ENCODE data around the gene RNFT2. TPM values are rescaled to one million over a fixed set of nuclear protein-coding genes. Genes with fewer than 3 reads are reported as not detected.
A peak's percentile ranks its signal among the peaks of the same experiment; 100 is the strongest.

RNFT2 gene
- total RNA-seq, 2 donors from 2014 or later = 4.9 to 5.7 TPM

DNA sequence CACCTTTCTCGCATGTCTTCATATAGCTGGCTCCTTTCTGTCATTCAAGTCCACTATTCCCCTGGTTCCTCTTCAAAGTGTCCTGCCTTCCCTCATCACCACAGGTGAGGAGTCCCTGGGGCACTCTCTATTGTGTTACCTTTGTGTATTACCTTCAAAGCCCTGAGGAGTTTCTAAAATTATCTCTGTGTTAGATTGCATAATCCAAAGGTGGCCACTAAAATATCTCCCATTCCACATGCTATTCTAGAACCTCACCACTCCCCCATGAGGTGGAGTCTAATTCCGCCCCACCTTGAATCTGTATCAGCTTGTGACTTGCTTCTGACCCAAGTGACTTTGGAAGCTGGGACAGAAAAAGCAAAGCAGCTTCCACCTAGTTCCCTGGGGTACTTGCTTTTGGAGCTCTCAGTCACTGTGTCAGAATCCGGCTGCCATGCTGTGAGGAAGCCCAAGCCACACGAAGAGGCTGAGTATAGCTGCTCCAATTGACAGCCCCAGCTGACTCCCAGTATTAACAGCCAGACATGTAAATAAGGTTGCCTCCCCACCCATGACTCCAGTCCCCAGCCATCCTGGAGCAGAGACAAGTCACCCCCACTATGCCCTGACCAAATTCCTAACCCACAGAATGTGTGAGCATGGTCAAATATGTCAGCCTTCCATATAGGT is 136.3 kb downstream of the RNFT2 start:
- H3K9me3 ChIP-seq (ENCODE audit: control insufficient read depth, low read length, poor library complexity, severe bottlenecking) = no peaks in the 10 kb centered on the region
- Mint-ChIP-seq H3K27me3 (peaks cover 65% of the 10 kb centered on the region), H3K27ac (no peak overlapping the region), H3K4me1 (peaks cover 16% of the 10 kb centered on the region), H3K36me3 (ENCODE audit: low read depth) (peaks cover 4% of the 10 kb centered on the region), H3K4me3 (no peak overlapping the region)
- ATAC-seq = no peak
- no peak for DNase-seq

DNA sequence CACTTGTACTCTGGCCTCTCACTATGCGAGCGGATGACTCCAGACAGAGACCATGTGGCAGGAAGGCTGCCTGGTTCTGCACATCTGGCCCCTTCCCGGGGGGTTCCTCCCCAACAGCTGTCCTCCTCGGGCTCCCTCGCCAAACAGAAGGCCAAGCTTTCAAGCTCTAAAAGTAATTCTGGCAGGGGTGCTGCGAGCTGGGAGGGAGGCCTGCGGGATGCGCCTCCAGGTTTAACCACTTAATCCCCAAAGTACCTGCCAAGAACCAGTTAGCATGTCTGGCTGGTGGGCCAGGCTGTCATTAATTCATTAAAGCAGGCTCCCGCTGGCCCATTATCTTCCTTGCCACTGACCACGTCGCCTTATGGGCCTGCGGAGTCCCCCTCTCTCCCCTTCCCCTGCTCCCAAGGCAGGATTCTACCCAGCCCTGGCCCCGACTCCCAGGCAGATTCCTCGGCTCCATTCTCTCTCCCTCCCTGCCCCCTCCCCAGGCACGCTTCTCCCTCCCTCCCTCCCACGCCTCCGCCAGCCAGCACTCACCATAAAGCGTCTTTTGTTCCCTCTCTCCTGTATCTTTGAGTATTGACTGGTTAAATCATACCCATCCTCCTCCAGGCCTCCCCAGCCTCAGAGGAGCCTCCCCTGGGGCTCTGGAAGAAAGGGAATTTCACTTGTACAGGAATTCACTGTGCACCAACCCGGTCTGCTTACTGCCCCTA is 138.2 kb downstream of the RNFT2 start:
- no peak overlapping the region for H3K27ac Mint-ChIP-seq
- H3K27me3 Mint-ChIP-seq = peaks cover 72% of the 10 kb centered on the region
- H3K4me3 Mint-ChIP-seq = no peak overlapping the region
- peaks cover 27% of the 10 kb centered on the region for H3K4me1 Mint-ChIP-seq
- no peaks in the 10 kb centered on the region for H3K9me3 ChIP-seq (ENCODE audit: control insufficient read depth, low read length, poor library complexity, severe bottlenecking)
- H3K36me3 Mint-ChIP-seq (ENCODE audit: low read depth) = peaks cover 15% of the 10 kb centered on the region
- DNase-seq (no peak), ATAC-seq (no peak)

DNA sequence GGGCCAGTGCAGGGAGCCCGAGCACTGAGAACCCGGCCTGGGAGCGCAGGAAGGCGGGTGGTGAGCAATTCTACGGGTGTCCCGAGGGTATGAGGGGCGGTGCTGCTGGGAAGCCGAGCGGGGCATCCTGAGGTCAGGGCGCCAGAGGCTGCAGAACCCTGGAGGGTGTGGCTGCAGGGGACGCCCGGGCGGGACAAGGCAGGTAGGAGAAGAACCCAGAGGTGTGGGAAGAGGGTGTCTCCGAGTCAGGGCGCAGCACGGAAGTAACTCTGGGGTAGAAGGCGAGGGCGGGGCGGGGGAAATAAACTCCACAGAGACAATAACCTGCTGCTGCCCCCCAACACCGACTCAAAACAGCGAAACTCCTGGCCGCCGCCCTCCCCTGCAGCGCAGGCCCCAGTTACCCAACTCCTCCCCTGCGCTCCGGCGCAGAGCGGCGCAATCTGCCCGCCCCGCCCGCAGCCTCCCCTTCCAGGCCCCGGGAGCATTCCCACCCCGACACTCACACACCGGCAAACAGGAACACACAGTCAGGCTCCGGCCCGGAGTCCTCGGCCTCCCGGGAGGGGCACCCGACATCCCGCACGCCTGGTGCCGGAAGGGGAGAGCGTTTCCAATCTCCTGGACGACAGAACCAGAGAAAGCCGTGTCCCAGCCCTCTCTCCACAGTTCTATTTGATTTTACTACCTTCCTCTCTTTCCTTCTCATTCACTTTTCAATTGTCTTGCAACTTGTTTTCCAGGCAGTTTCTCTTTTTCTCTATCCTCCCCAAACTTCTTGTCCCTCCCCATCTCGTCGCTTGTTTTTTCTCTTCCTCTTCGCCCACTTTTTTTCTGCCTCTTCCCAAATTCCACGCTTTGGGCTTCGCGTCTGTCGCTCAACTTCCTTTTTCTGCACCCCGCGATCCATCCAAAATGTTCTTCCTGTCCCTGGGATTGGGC is 140.7 kb downstream of the RNFT2 start:
- H3K9me3 ChIP-seq (ENCODE audit: control insufficient read depth, low read length, poor library complexity, severe bottlenecking) = no peaks in the 10 kb centered on the region
- DNase-seq = no peak
- Mint-ChIP-seq H3K4me3 (peak overlapping the region; percentile 91), H3K27ac (no peak overlapping the region), H3K4me1 (peaks cover 25% of the 10 kb centered on the region), H3K36me3 (ENCODE audit: low read depth) (peaks cover 15% of the 10 kb centered on the region), H3K27me3 (peaks cover 79% of the 10 kb centered on the region)
- ATAC-seq = no peak

DNA sequence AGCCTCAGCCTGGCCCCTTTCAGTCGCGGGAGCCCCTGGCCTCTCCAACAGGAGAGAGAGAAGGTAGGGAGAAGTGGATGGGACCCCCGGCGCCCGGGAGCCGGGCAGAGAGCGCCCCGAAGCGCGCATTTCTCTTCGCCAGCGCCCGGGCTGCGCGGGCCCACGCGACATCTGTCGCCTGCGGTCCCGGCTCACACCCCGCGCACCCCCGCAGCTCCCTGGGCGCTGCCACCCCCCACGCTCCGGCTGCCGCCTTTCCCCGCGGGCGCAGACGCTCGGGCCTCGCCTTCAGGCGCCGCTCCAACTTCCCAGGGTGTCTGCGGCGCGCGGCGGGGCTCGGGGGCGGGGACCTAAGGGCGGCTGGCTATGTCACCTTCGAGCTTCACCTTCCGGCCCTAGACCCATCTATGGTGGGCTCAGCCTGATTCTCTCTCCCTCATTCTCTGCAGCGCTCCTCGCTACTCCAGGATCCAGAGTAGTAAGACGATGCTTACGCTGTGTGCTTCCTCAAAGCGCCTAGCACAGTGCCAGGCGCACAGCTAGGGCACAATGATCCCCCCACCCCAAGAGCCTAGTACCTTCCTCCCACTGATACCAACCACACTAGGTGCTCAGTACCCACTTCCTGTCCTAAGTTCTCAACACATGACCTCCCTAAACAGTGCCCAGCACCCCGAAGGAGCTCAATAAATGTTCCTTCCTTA is 141.5 kb downstream of the RNFT2 start:
- Mint-ChIP-seq H3K27ac (no peak overlapping the region), H3K4me1 (peaks cover 25% of the 10 kb centered on the region), H3K27me3 (peaks cover 79% of the 10 kb centered on the region), H3K36me3 (ENCODE audit: low read depth) (peaks cover 15% of the 10 kb centered on the region), H3K4me3 (peak overlapping the region; percentile 91)
- no peak for DNase-seq
- no peaks in the 10 kb centered on the region for H3K9me3 ChIP-seq (ENCODE audit: control insufficient read depth, low read length, poor library complexity, severe bottlenecking)
- ATAC-seq = no peak

- H3K36me3 Mint-ChIP-seq (ENCODE audit: low read depth) = peaks cover 15% of the 10 kb centered on the region
- peak overlapping the region; percentile 90 for H3K4me3 Mint-ChIP-seq
- ATAC-seq (no peak), DNase-seq (no peak)
- no peaks in the 10 kb centered on the region for H3K9me3 ChIP-seq (ENCODE audit: control insufficient read depth, low read length, poor library complexity, severe bottlenecking)
- H3K4me1 Mint-ChIP-seq = peaks cover 27% of the 10 kb centered on the region
- H3K27me3 Mint-ChIP-seq = peaks cover 82% of the 10 kb centered on the region
- no peak overlapping the region for H3K27ac Mint-ChIP-seq
These were observed 142.2 kb downstream of the RNFT2 start for GRCh38 chr12:116880213-116880816.

DNA sequence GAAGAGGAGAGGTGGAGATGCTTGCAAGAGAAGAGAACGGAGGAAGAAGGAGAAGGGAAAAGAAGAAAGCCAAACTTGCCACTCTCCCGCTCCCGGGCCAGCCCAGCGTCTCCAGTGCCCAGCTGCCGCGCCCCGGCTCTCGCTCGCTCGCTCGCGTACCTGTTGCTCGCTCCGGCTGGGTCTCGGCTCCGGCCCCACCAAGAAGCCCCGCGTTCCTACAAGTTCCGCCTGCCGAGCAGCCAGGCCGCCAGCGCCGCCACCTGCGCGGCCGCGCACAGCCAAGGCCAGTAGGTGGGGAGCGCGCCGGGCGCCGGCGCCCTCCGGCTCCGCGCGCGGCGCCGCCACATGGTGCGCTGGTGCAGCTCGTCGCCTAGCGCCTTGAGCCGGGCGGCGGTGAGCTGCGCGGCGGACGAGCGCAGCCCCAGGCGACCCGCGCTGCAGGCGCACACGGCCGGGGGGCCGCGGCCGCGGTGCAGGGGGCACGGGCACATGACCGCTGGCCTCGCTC is 142.8 kb downstream of the RNFT2 start:
- H3K27ac Mint-ChIP-seq = no peak overlapping the region
- H3K4me1 Mint-ChIP-seq = peaks cover 27% of the 10 kb centered on the region
- H3K4me3 Mint-ChIP-seq = peak overlapping the region; percentile 90
- peak; percentile 80 for ATAC-seq
- peaks cover 79% of the 10 kb centered on the region for H3K27me3 Mint-ChIP-seq
- H3K9me3 ChIP-seq (ENCODE audit: control insufficient read depth, low read length, poor library complexity, severe bottlenecking) = no peaks in the 10 kb centered on the region
- peaks cover 15% of the 10 kb centered on the region for H3K36me3 Mint-ChIP-seq (ENCODE audit: low read depth)
- peak in 1 of 3 donors; percentile 11 for DNase-seq

GRCh38 chr12:116881325-116881876 is 143.3 kb downstream of the RNFT2 start, which contains the start of gene HRK:
Gene HRK (minus strand): TSS chr12:116881441. CDS start chr12:116881307, 134 bp downstream.
- peak within 1 kb of the TSS; percentile 6 for H3K27ac Mint-ChIP-seq
- peaks cover 27% of the 10 kb centered on the region for H3K4me1 Mint-ChIP-seq
- DNase-seq (no peak), ATAC-seq (no peak)
- H3K4me3 Mint-ChIP-seq = peak within 1 kb of the TSS; percentile 90
- H3K9me3 ChIP-seq (ENCODE audit: control insufficient read depth, low read length, poor library complexity, severe bottlenecking) = no peaks in the 10 kb centered on the region
- H3K27me3 Mint-ChIP-seq = peaks cover 74% of the 10 kb centered on the region
- peaks cover 15% of the 10 kb centered on the region for H3K36me3 Mint-ChIP-seq (ENCODE audit: low read depth)

DNA sequence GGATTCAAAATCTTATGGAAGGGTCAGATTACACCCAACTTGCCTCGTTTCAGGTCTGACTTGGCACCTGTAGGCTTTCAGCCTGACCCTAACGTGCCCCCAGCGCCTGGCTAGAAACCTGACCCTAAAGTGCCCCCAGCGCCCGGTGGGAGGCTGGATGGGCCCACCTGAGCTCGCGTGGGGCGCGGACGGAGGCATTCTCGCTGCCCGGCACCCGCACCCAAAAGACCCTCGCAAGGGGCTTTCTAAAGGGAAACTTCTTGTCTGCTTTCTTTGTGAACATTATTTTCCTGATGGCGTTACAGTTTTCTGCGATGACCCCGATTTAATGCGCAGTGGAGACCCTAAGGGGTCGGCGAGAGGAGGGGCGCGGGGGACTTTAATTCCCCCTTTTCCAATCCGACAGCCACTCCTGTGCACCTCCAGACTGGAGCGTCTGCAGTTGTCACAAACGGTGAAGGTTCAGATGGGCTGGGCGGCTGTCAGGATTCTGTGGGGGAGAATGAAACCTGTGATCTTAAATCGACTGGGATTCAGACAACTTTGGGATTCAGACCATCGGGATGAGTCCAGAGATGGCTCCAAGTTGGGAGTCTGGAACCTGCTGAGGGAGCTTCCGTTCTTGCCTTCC is 143.9 kb downstream of the RNFT2 start:
- H3K27ac Mint-ChIP-seq = peak overlapping the region; percentile 6
- H3K36me3 Mint-ChIP-seq (ENCODE audit: low read depth) = peaks cover 15% of the 10 kb centered on the region
- H3K27me3 Mint-ChIP-seq = peaks cover 70% of the 10 kb centered on the region
- H3K4me3 Mint-ChIP-seq = peak overlapping the region; percentile 78
- no peak for DNase-seq
- H3K4me1 Mint-ChIP-seq = peaks cover 27% of the 10 kb centered on the region
- H3K9me3 ChIP-seq (ENCODE audit: control insufficient read depth, low read length, poor library complexity, severe bottlenecking) = no peaks in the 10 kb centered on the region
- ATAC-seq = no peak

GRCh38 chr12:116882742-116883141 is 144.6 kb downstream of the RNFT2 start:
- H3K4me3 Mint-ChIP-seq = no peak overlapping the region
- H3K27ac Mint-ChIP-seq = no peak overlapping the region
- no peak for DNase-seq
- no peaks in the 10 kb centered on the region for H3K9me3 ChIP-seq (ENCODE audit: control insufficient read depth, low read length, poor library complexity, severe bottlenecking)
- peaks cover 15% of the 10 kb centered on the region for H3K36me3 Mint-ChIP-seq (ENCODE audit: low read depth)
- no peak for ATAC-seq
- peaks cover 76% of the 10 kb centered on the region for H3K27me3 Mint-ChIP-seq
- H3K4me1 Mint-ChIP-seq = peaks cover 27% of the 10 kb centered on the region

DNA sequence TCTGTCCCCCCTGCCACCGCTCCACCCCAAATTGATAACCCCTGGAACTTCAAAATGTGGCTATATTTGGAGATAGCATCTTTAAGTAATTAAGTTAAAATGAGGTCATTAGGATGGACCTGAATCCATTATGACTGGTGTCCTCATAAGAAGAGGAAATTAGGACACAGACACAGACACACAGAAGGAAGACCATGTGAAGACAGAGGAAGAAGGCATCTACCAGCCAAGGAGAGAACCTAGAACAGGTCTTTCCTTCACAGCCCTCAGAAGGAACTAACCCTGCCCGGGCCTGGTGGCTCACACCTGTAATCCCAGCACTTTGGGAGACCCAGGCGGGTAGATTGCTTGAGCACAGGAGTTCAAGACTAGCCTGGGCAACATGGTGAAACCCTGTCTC is 146.8 kb downstream of the RNFT2 start:
- ATAC-seq = no peak
- H3K4me1 Mint-ChIP-seq = peaks cover 17% of the 10 kb centered on the region
- no peak for DNase-seq
- H3K36me3 Mint-ChIP-seq (ENCODE audit: low read depth) = peaks cover 8% of the 10 kb centered on the region
- no peak overlapping the region for H3K4me3 Mint-ChIP-seq
- H3K27me3 Mint-ChIP-seq = peaks cover 68% of the 10 kb centered on the region
- no peak overlapping the region for H3K27ac Mint-ChIP-seq
- H3K9me3 ChIP-seq (ENCODE audit: control insufficient read depth, low read length, poor library complexity, severe bottlenecking) = no peaks in the 10 kb centered on the region

DNA sequence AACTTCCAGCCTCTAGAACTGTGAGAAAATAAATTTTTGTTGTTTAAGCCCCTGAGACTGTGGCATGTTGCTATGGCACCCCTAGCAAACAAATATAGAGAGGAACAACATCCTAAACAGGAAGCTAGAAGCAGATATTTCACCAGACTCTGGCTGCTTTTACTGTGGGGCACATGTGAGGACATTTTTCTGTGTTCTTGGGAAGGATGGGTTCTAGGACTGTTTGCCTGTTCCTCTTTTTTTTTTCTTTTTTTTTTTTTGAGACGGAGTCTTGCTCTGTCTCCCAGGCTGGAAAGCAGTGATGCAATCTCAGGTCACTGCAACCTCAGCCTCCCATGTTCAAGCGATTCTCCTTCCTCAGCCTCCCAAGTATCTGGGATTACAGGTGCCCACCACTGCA is 147.4 kb downstream of the RNFT2 start:
- DNase-seq (no peak), ATAC-seq (peak; percentile 25)
- H3K4me1 Mint-ChIP-seq = peaks cover 10% of the 10 kb centered on the region
- no peaks in the 10 kb centered on the region for H3K9me3 ChIP-seq (ENCODE audit: control insufficient read depth, low read length, poor library complexity, severe bottlenecking)
- peaks cover 62% of the 10 kb centered on the region for H3K27me3 Mint-ChIP-seq
- H3K36me3 Mint-ChIP-seq (ENCODE audit: low read depth) = peaks cover 2% of the 10 kb centered on the region
- H3K4me3 Mint-ChIP-seq = no peak overlapping the region
- no peak overlapping the region for H3K27ac Mint-ChIP-seq

All from T-helper 17 cell (primary cell).